H7 (cell line): ENCODE measurements around the gene PINLYP. TPM values are rescaled to one million over a fixed set of nuclear protein-coding genes. Genes with fewer than 3 reads are reported as not detected.

Experiments
- DNase-seq: peaks from one replicate; pipeline ENCODE4 v3.0.0; 2012
- H3K27me3 ChIP-seq: 2 replicates; pipeline ENCODE4 v1.6.0; 2011; ENCODE audit warnings: mild to moderate bottlenecking, low read length; ENCODE audit not compliant: control insufficient read depth, insufficient read depth
- H3K36me3 ChIP-seq: replicated peaks from 2 replicates; pipeline ENCODE4 v1.5.1; 2011; ENCODE audit warnings: low read length; ENCODE audit not compliant: control insufficient read depth, insufficient read depth
- H3K4me3 ChIP-seq: 2 replicates; pipeline ENCODE4 v1.5.1; 2011; ENCODE audit warnings: low read depth, mild to moderate bottlenecking, control low read depth, low read length, moderate library complexity; ENCODE audit not compliant: insufficient read depth
- total RNA-seq: library from RNA; depleted of rRNA; stranded (reverse); fragments of >200 nt; shearing (Covaris generic); gene quantifications from 2 replicates; pipeline ENCODE4 v1.2.3, GENCODE V29; 2014

PINLYP gene
- total RNA-seq, 1 experiment from 2014 or later: 6.2 TPM

- peak within 1 kb of the TSS; percentile 73 for H3K4me3 ChIP-seq
- DNase-seq: peak; percentile 96
- 0 out of 2 replicates have a peak, but pooled peaks cover 1% of the 10 kb centered on the region for H3K36me3 ChIP-seq
- no peaks in the 10 kb centered on the region for H3K27me3 ChIP-seq
Observed at GRCh38 chr19:43619262-43620060, 43.9 kb downstream of the PINLYP start, which contains the start of gene ZNF428. Gene ZNF428, minus strand, starts transcription at chr19:43619629. Its CDS starts 5,325 bp downstream, at chr19:43614304.

- no peak for DNase-seq
- Histone ChIP-seq H3K27me3 (no peaks in the 10 kb centered on the region), H3K36me3 (0 out of 2 replicates have a peak, but pooled peaks cover 1% of the 10 kb centered on the region), H3K4me3 (peak overlapping the region; percentile 73)
Observed at GRCh38 chr19:43620061-43621001, 44.7 kb downstream of the PINLYP start.

GRCh38 chr19:43622070-43622469, 46.5 kb downstream of the PINLYP start:
- DNase-seq: no peak

DNA sequence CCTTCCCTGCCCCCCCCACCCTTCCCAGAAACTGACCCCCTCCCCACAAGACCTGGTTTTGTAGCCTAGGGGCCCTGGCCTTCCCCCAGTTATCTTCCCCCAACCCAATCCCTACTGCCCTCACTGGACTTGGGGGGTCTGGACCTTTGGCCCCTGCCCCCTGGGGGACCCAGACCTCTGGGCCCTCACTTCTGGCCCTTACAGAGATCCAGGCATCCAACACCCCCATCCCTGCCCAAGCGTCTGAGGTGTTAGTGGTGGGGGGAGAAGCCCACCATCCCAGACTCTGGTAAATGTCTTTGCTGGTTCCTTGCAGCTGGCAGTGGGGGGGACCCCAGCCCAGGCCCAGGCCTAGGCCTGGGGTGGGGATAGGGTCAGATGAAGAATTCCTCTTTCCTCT, 47.4 kb downstream of the PINLYP start:
- Histone ChIP-seq H3K36me3 (0 out of 2 replicates have a peak, but pooled peaks cover 1% of the 10 kb centered on the region), H3K4me3 (no peak overlapping the region), H3K27me3 (peaks cover 12% of the 10 kb centered on the region; the same call in 1 of the 2 replicates)
- DNase-seq: no peak

More at GRCh38 chr19:43622070-43622469, 46.5 kb downstream of the PINLYP start:
- peaks cover 5% of the 10 kb centered on the region; the same call in 1 of the 2 replicates for H3K27me3 ChIP-seq
- 0 out of 2 replicates have a peak, but pooled peaks cover 1% of the 10 kb centered on the region for H3K36me3 ChIP-seq
- no peak overlapping the region for H3K4me3 ChIP-seq

- peak; percentile 95 for DNase-seq
- H3K36me3 ChIP-seq: 0 out of 2 replicates have a peak, but pooled peaks cover 1% of the 10 kb centered on the region
- peak overlapping the region; percentile 28 for H3K4me3 ChIP-seq
- H3K27me3 ChIP-seq: peaks cover 14% of the 10 kb centered on the region; the same call in 1 of the 2 replicates
Observed at GRCh38 chr19:43623889-43624670, 48.5 kb downstream of the PINLYP start.

- Histone ChIP-seq H3K36me3 (0 out of 2 replicates have a peak, but pooled peaks cover 1% of the 10 kb centered on the region), H3K4me3 (no peak overlapping the region), H3K27me3 (peaks cover 14% of the 10 kb centered on the region; the same call in 1 of the 2 replicates)
- DNase-seq: peak; percentile 97
Observed at GRCh38 chr19:43624933-43625332, 49.3 kb downstream of the PINLYP start.

GRCh38 chr19:43625918-43626579, 50.4 kb downstream of the PINLYP start:
- DNase-seq: peak; percentile 92
- peaks cover 14% of the 10 kb centered on the region; the same call in 1 of the 2 replicates for H3K27me3 ChIP-seq
- 0 out of 2 replicates have a peak, but pooled peaks cover 1% of the 10 kb centered on the region for H3K36me3 ChIP-seq
- no peak overlapping the region for H3K4me3 ChIP-seq

GRCh38 chr19:43626838-43627237, 51.2 kb downstream of the PINLYP start:
- Histone ChIP-seq H3K27me3 (peaks cover 14% of the 10 kb centered on the region; the same call in 1 of the 2 replicates), H3K4me3 (no peak overlapping the region), H3K36me3 (0 out of 2 replicates have a peak, but pooled peaks cover 1% of the 10 kb centered on the region)
- DNase-seq: no peak

DNA sequence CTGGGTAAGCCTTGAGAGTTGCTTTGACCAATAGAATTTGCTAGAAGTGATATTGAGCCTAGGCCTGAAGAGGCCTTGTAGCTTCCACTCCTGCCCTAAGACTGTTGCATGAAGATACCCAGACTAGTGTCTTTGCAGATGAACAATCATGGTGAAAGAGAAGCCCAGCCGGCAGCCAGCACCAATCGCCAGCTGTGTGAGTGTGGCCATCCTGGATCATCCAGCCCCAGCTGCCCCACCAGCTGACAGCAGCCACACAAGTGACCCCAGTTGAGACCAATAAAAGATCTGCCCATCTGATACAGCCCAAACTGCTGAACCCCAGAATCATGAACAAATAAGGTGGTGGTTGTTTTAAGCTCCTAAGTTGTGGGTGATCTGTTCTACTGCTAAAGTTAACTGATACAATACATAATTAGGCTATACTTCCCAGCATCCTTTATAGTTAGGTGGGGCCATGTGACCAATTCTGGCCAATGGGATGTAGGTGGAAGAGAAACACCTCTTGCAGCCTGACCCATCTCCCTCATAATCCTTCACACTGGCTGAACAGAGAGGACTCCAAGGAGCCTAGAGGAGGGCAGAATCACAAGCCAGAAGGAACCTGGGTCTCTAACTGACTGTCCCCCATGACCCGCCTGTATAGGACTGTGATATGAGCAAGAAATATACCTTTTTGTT, 53.2 kb downstream of the PINLYP start:
- Histone ChIP-seq H3K4me3 (no peak overlapping the region), H3K27me3 (peaks cover 14% of the 10 kb centered on the region; the same call in 1 of the 2 replicates), H3K36me3 (no peaks in the 10 kb centered on the region)
- no peak for DNase-seq

GRCh38 chr19:43631491-43631890, 55.9 kb downstream of the PINLYP start:
- peaks cover 18% of the 10 kb centered on the region; the same call in 1 of the 2 replicates for H3K27me3 ChIP-seq
- no peak overlapping the region for H3K4me3 ChIP-seq
- no peak for DNase-seq
- no peaks in the 10 kb centered on the region for H3K36me3 ChIP-seq
